GM12874 (cell line): ENCODE data around the gene ZMIZ1.

Experiments
- TF ChIP-seq, protein P1 (sequence below): IDR thresholded peaks from 2 replicates; pipeline ENCODE4 v1.5.1; 2011; ENCODE audit warnings: low read depth, mild to moderate bottlenecking, control low read depth, low read length, moderate library complexity; ENCODE audit not compliant: insufficient read depth

Gene ZMIZ1

DNA sequence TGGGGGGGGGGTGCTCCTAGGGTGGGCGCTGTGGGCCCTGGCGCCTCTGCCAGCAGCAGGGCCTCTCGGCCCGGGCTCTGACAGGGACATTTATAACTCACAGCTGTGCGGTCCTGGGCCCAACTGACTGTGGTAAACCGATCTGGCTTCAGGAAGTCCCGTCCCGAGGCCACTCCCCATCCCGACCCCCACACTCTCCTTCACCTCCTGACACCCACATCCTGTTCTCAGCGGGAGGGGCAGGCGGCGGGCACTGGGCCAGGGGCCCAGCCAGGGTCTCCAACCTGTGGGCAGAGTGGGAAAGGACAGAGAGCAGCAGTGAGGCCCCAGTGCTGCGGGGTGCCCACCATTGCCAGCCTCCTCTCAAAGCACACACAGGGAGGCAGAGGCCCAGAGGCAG lies 69.1 kb downstream of the ZMIZ1 start:
- TF ChIP-seq, protein P1, sequence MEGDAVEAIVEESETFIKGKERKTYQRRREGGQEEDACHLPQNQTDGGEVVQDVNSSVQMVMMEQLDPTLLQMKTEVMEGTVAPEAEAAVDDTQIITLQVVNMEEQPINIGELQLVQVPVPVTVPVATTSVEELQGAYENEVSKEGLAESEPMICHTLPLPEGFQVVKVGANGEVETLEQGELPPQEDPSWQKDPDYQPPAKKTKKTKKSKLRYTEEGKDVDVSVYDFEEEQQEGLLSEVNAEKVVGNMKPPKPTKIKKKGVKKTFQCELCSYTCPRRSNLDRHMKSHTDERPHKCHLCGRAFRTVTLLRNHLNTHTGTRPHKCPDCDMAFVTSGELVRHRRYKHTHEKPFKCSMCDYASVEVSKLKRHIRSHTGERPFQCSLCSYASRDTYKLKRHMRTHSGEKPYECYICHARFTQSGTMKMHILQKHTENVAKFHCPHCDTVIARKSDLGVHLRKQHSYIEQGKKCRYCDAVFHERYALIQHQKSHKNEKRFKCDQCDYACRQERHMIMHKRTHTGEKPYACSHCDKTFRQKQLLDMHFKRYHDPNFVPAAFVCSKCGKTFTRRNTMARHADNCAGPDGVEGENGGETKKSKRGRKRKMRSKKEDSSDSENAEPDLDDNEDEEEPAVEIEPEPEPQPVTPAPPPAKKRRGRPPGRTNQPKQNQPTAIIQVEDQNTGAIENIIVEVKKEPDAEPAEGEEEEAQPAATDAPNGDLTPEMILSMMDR, result no peak

DNA sequence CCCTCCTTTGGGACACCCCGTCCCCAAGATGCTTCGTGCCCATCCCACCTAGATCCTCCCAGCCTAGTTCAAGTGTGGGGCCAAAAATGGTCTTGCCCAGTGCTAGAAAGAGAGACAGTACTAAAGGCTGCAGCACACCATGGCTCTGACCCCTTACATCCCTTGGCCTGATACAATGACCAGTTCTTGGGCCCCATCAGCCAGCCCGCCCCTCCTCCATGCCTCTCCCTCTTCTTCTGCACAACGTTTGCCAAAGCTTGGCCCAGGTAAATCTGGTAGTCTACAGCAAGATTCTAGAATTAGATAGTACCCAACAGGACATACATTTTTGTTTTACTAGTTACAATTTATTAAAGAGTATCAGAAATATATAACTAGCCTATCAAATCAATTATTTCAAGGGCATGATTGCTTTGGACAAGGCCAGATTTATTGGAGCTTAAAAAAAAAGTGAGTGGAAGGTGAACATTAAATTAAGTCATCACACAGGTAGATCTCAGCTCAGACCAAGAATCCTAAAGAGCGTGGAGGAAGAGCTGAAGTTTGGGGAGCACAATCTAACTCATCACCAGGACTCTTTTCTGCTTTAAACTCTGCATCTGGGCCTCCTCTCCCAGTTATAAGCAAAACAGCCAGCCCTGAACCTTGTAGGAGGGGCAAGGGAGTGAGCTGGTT lies 69.8 kb downstream of the ZMIZ1 start:
- TF ChIP-seq, protein P1, result no peak

DNA sequence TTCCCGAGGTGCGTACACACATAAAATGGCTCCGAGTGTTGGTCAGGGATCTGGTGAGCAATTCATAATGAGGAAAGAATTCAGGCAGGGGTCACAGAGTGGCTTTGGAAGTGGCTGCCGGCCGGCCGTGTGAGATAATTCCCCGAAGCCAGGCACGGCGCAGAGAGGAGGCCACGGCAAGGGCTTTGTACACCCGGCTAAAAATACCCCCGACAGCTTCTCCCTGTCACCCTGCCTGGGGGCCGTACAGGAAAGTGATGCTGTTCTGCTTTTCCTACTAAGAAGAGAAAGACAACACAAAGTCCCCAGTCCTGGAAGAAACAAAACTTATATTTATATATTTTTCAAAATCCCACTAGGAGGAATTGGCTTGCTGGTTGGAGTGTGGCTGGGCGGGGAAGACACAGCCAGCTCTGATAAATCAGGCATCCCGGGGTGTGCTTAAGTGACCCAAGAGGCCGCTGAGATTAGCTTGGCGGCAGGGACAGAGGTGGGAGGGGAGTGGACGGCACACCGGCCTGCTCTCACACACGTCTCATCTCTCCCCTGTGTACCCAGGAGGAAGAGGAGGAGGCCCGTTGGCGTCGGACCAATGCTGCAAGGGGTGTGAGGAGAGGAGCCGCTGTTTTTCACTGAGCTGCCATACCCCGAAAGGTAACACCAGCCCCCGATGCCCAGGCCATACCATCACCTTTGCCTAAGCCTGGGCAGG lies 70.5 kb downstream of the ZMIZ1 start:
- TF ChIP-seq, protein P1, result no peak

DNA sequence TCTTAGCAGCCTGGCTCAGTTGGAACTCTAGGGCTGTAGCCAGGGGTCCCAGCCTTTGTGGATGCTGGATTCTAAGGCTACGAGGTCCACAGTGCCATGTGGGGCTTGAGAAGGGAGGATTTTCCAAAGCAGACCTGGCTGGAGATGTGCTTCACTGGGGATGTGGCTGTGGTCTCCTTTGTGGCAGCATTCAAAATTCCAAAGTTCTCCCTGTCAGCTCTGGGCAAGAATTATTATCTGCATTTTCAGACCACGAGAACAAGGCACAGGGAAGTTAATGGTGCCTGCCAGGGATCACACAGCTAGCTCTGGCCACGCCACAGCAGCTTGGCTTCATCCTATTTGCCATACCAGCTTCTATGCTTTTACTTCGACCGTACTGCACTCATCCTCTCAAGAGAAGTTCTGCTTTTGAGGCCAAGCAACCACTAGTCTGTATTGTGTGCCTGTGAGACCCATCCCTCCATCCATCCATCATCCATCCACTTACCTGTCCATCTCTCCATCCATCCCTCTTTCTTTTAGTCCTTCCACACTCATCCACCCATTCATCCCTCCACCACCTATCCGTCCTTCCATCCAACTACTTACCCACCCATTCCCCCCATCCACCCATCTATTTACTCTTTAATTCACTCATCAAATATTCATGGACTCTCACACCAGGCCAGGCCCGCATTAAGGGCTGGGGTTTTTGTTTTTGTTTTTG lies 71.5 kb downstream of the ZMIZ1 start:
- TF ChIP-seq, protein P1, result no peak

DNA sequence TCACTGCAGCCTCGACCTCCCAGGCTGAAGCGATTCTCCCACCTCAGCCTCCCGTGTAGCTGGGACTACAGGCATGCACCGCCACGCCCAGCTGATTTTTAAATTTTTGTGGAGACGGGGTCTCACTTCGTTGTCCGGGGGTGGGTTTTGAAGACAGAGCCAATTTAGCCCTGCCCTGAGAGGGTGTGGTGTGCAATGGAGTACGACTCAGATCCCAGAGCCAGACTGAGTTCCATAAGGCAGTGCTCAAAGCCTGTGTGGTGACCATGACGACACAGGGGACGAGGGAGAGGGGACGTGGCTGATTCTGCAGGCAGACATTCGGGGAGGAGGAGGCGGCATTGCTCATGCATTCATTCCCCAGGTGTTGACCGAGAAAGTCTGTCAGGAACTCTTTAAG lies 72.1 kb downstream of the ZMIZ1 start:
- TF ChIP-seq, protein P1, result no peak

DNA sequence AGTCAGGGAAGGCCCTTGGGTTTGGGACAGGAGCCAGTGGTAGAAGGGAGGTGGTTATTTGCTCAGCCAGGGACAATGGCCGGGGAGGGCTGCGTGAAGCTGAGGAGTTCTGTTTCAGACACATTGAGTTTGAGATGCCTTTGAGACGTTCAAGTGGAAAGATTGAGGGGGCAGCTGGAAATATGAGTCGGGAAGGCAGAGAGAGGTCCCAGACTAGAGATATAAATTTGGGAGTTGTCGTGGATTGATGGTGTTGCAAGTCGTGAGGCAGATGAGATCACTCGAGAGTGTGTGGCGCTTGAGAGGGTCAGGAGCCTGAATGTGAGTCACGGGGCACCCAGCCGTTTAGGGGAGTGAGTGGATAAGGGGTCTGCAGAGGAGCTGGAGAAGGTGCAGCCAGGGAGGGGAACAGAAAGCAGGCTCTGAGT lies 73.3 kb downstream of the ZMIZ1 start:
- TF ChIP-seq, protein P1, result no peak
